Measurements from ENCODE around the gene MLF1. TPM values are rescaled to one million over a fixed set of nuclear protein-coding genes. Genes with fewer than 3 reads are reported as not detected.
A peak's percentile ranks its signal among the peaks of the same experiment; 100 is the strongest.

Gene MLF1
- polyA plus RNA-seq, 1 donor: 12.5 TPM

- Histone ChIP-seq H3K4me1 (ENCODE audit: control insufficient read depth, insufficient read depth, low read length) (peaks cover 7% of the 10 kb centered on the region), H3K27ac (ENCODE audit: low read length) (peak within 1 kb of the TSS; percentile 75), H3K27me3 (ENCODE audit: control insufficient read depth, insufficient read depth, low read length) (no peaks in the 10 kb centered on the region), H3K4me3 (ENCODE audit: low read length) (peak within 1 kb of the TSS; percentile 78), H3K9me3 (ENCODE audit: control insufficient read depth, low read depth, low read length) (no peaks in the 10 kb centered on the region), H3K36me3 (ENCODE audit: control insufficient read depth, insufficient read depth, low read length) (peaks cover 14% of the 10 kb centered on the region)
- WGBS (ENCODE audit: insufficient coverage, low lambda C conversion rate): 0% methylated on average over 5 of the region's 42 CpGs
- DNase-seq: peak; percentile 95 to 98
Measured at GRCh38 chr3:158644345-158644908, 73.4 kb downstream of the MLF1 start, which contains the start of gene GFM1. TSS of gene GFM1 (plus strand) at chr3:158644527. CDS start at chr3:158644635, 108 bp downstream.

GRCh38 chr3:158649791-158650190 lies 78.8 kb downstream of the MLF1 start:
- WGBS (ENCODE audit: insufficient coverage, low lambda C conversion rate): no CpG with 5 or more reads among the region's 4 CpGs
- H3K9me3 ChIP-seq (ENCODE audit: control insufficient read depth, low read depth, low read length): no peaks in the 10 kb centered on the region
- no peaks in the 10 kb centered on the region for H3K27me3 ChIP-seq (ENCODE audit: control insufficient read depth, insufficient read depth, low read length)
- no peak overlapping the region for H3K27ac ChIP-seq (ENCODE audit: low read length)
- peaks cover 7% of the 10 kb centered on the region for H3K4me1 ChIP-seq (ENCODE audit: control insufficient read depth, insufficient read depth, low read length)
- no peak for DNase-seq
- no peak overlapping the region for H3K4me3 ChIP-seq (ENCODE audit: low read length)
- peaks cover 42% of the 10 kb centered on the region for H3K36me3 ChIP-seq (ENCODE audit: control insufficient read depth, insufficient read depth, low read length)

GRCh38 chr3:158651192-158651591 lies 80.2 kb downstream of the MLF1 start:
- no peak for DNase-seq
- no peaks in the 10 kb centered on the region for H3K27me3 ChIP-seq (ENCODE audit: control insufficient read depth, insufficient read depth, low read length)
- H3K9me3 ChIP-seq (ENCODE audit: control insufficient read depth, low read depth, low read length): no peaks in the 10 kb centered on the region
- H3K36me3 ChIP-seq (ENCODE audit: control insufficient read depth, insufficient read depth, low read length): peaks cover 43% of the 10 kb centered on the region
- WGBS (ENCODE audit: insufficient coverage, low lambda C conversion rate): no CpG with 5 or more reads among the region's 2 CpGs
- no peak overlapping the region for H3K4me3 ChIP-seq (ENCODE audit: low read length)
- H3K27ac ChIP-seq (ENCODE audit: low read length): no peak overlapping the region
- no peaks in the 10 kb centered on the region for H3K4me1 ChIP-seq (ENCODE audit: control insufficient read depth, insufficient read depth, low read length)

GRCh38 chr3:158652463-158652862 lies 81.5 kb downstream of the MLF1 start:
- WGBS (ENCODE audit: insufficient coverage, low lambda C conversion rate): 89% methylated on average over 2 of the region's 3 CpGs
- Histone ChIP-seq H3K27ac (ENCODE audit: low read length) (no peak overlapping the region), H3K36me3 (ENCODE audit: control insufficient read depth, insufficient read depth, low read length) (peaks cover 43% of the 10 kb centered on the region), H3K4me3 (ENCODE audit: low read length) (no peak overlapping the region), H3K9me3 (ENCODE audit: control insufficient read depth, low read depth, low read length) (no peaks in the 10 kb centered on the region), H3K4me1 (ENCODE audit: control insufficient read depth, insufficient read depth, low read length) (no peaks in the 10 kb centered on the region), H3K27me3 (ENCODE audit: control insufficient read depth, insufficient read depth, low read length) (no peaks in the 10 kb centered on the region)
- DNase-seq: no peak

Other genes starting within 250 kb of the MLF1 start
- gene GFM1, start 73.3 kb downstream of the MLF1 start, polyA plus RNA-seq: 41.8 TPM
- 45.7 TPM for gene LXN, start 101.5 kb downstream of the MLF1 start, polyA plus RNA-seq
- gene RARRES1, start 161.3 kb downstream of the MLF1 start, polyA plus RNA-seq: 111 TPM
- gene MFSD1, start 230.9 kb downstream of the MLF1 start, polyA plus RNA-seq: 55.9 TPM